IMR-90 (cell line): Measurements from ENCODE around the gene EXT2. TPM values are rescaled to one million over a fixed set of nuclear protein-coding genes. Genes with fewer than 3 reads are reported as not detected.

ENCODE experiments used
- ATAC-seq: fragments of 200-7000 bp; cut with Tn5 transposase; 2 replicates; pipeline ENCODE4 v1.9.1; 2020; ENCODE audit warnings: low read depth, mild to moderate bottlenecking, moderate library complexity
- BruUV-seq: library from RNA; stranded (reverse); fragments of 400-500 nt; replicated peaks from 2 replicates; lab custom pipeline; 2021; lab: Mats Ljungman, UMichigan
- CTCF ChIA-PET: fragments of 300-600 bp; formaldehyde crosslinking; extraction: SDS; loops from one replicate; lab custom pipeline; 2021; ENCODE audit warnings: antibody characterized with exemption; lab: Yijun Ruan, JAX
- POLR2A ChIA-PET: fragments of 300-600 bp; sonication (Branson Sonifier 250); formaldehyde crosslinking; loops from one replicate; lab custom pipeline; 2022; ENCODE audit warnings: antibody characterized with exemption; ENCODE audit not compliant: unreplicated experiment; lab: Charles Lee
- DNase-seq: peaks from one replicate; pipeline ENCODE4 v3.0.0; 2013
- H2AFZ ChIP-seq: replicated peaks from 2 replicates; pipeline ENCODE3; 2013; ENCODE audit warnings: low read length, mild to moderate bottlenecking; ENCODE audit not compliant: poor library complexity
- H2AK5ac ChIP-seq: 2 replicates; pipeline ENCODE4 v1.6.1; 2013; ENCODE audit warnings: low read depth, low read length, inconsistent platforms
- H2AK9ac ChIP-seq: replicated peaks from 2 replicates; pipeline ENCODE3; 2013; ENCODE audit warnings: mild to moderate bottlenecking, low read depth, low read length, moderate library complexity; ENCODE audit not compliant: poor library complexity
- H2BK120ac ChIP-seq: 2 replicates; pipeline ENCODE4 v1.6.1; 2013; ENCODE audit warnings: low read depth, low read length, inconsistent platforms
- H2BK15ac ChIP-seq: 3 replicates; pipeline ENCODE4 v1.6.1; 2013; ENCODE audit warnings: low read depth, low read length, inconsistent platforms
- H2BK20ac ChIP-seq: 2 replicates; pipeline ENCODE4 v1.6.1; 2013; ENCODE audit warnings: low read depth, mild to moderate bottlenecking, inconsistent platforms, low read length, moderate library complexity
- H2BK5ac ChIP-seq: 2 replicates; pipeline ENCODE4 v1.6.1; 2013; ENCODE audit warnings: mild to moderate bottlenecking, low read depth, low read length, inconsistent platforms; ENCODE audit not compliant: poor library complexity, severe bottlenecking
- H3K14ac ChIP-seq: replicated peaks from 2 replicates; pipeline ENCODE4 v1.6.1; 2013; ENCODE audit warnings: low read depth, low read length, inconsistent platforms
- H3K18ac ChIP-seq: 2 replicates; pipeline ENCODE4 v1.6.1; 2013; ENCODE audit warnings: low read depth, low read length, control low read depth
- H3K23ac ChIP-seq: 2 replicates; pipeline ENCODE4 v1.6.1; 2013; ENCODE audit warnings: low read depth, low read length, inconsistent platforms
- H3K27ac ChIP-seq: 2 replicates; pipeline ENCODE4 v1.5.1; 2013; ENCODE audit warnings: mild to moderate bottlenecking, control low read depth, low read length; ENCODE audit not compliant: insufficient read depth
- H3K27me3 ChIP-seq: 2 replicates; pipeline ENCODE4 v1.6.1; 2013; ENCODE audit warnings: low read length; ENCODE audit not compliant: control insufficient read depth, insufficient read depth
- H3K36me3 ChIP-seq: 2 replicates; pipeline ENCODE4 v1.6.1; 2013; ENCODE audit warnings: low read length, mixed read lengths; ENCODE audit not compliant: control insufficient read depth, insufficient read depth
- H3K4ac ChIP-seq: 2 replicates; pipeline ENCODE4 v1.6.1; 2013; ENCODE audit warnings: low read depth, low read length, inconsistent platforms
- H3K4me1 ChIP-seq: 2 replicates; pipeline ENCODE4 v1.6.1; 2013; ENCODE audit warnings: low read length, mixed read lengths; ENCODE audit not compliant: control insufficient read depth, insufficient read depth
- H3K4me2 ChIP-seq: 2 replicates; pipeline ENCODE4 v1.6.1; 2013; ENCODE audit warnings: low read depth, mild to moderate bottlenecking, control low read depth, low read length, moderate library complexity
- H3K4me3 ChIP-seq: 2 replicates; pipeline ENCODE4 v1.5.1; 2013; ENCODE audit warnings: low read depth, mild to moderate bottlenecking, control low read depth, low read length, moderate library complexity; ENCODE audit not compliant: insufficient read depth
- H3K56ac ChIP-seq: 2 replicates; pipeline ENCODE4 v1.6.1; 2013; ENCODE audit warnings: low read length, inconsistent platforms; ENCODE audit not compliant: insufficient read depth; ENCODE audit errors: extremely low read depth
- H3K79me1 ChIP-seq, 2 experiments: 2 replicates each; pipeline ENCODE4 v1.6.1; 2013; ENCODE audit warnings: low read length in 2 of 2, inconsistent platforms in 1 of 2, low read depth in 1 of 2
- H3K9ac ChIP-seq: 2 replicates; pipeline ENCODE4 v1.6.1; 2013; ENCODE audit warnings: low read depth, low read length, control low read depth
- H3K9me1 ChIP-seq: 2 replicates; pipeline ENCODE4 v1.6.1; 2013; ENCODE audit warnings: low read length, inconsistent platforms; ENCODE audit not compliant: insufficient read depth
- H3K9me3 ChIP-seq: 2 replicates; pipeline ENCODE4 v1.6.1; 2013; ENCODE audit warnings: low read length; ENCODE audit not compliant: control insufficient read depth, insufficient read depth
- H4K20me1 ChIP-seq: 2 replicates; pipeline ENCODE4 v1.6.1; 2013; ENCODE audit warnings: low read length, inconsistent platforms; ENCODE audit not compliant: insufficient read depth
- H4K5ac ChIP-seq: 2 replicates; pipeline ENCODE4 v1.6.1; 2013; ENCODE audit warnings: mild to moderate bottlenecking, low read depth, low read length, control low read depth
- H4K8ac ChIP-seq, 2 experiments: 2 replicates each; pipeline ENCODE4 v1.6.1; 2013; ENCODE audit warnings: low read depth in 2 of 2, low read length in 2 of 2, control low read depth in 1 of 2, inconsistent platforms in 1 of 2
- H4K91ac ChIP-seq: 2 replicates; pipeline ENCODE4 v1.6.1; 2013; ENCODE audit warnings: low read depth, low read length, inconsistent platforms; ENCODE audit not compliant: insufficient read depth
- BHLHE40 ChIP-seq: fragments of 150-350 bp; IDR thresholded peaks from 2 replicates; pipeline ENCODE4 v1.6.1; 2016; ENCODE audit warnings: mild to moderate bottlenecking, low read depth, low read length
- CEBPB ChIP-seq: IDR thresholded peaks from 2 replicates; pipeline ENCODE4 v1.6.1; 2012; ENCODE audit warnings: low read depth, low read length, improper control_type of control experiment
- CTCF ChIP-seq: conservative IDR thresholded peaks from 2 replicates; pipeline ENCODE4 v1.5.1; 2012; ENCODE audit warnings: mild to moderate bottlenecking, low read depth, low read length, improper control_type of control experiment
- MAZ ChIP-seq: IDR thresholded peaks from 2 replicates; pipeline ENCODE4 v1.6.1; 2012; ENCODE audit warnings: low read depth, mild to moderate bottlenecking, low read length, improper control_type of control experiment, moderate library complexity, borderline replicate concordance
- MXI1 ChIP-seq: IDR thresholded peaks from 2 replicates; pipeline ENCODE4 v1.6.1; 2012; ENCODE audit warnings: low read depth, mild to moderate bottlenecking, low read length, moderate library complexity, borderline replicate concordance
- POLR2A ChIP-seq: IDR thresholded peaks from 2 replicates; pipeline ENCODE4 v1.6.1; 2012; ENCODE audit warnings: mild to moderate bottlenecking, low read depth, low read length
- RFX5 ChIP-seq: IDR thresholded peaks from 2 replicates; pipeline ENCODE4 v1.8.0; 2012; ENCODE audit warnings: low read depth, mild to moderate bottlenecking, low read length, moderate library complexity
- USF2 ChIP-seq: fragments of 150-350 bp; IDR thresholded peaks from 2 replicates; pipeline ENCODE4 v1.6.1; 2017; ENCODE audit warnings: mild to moderate bottlenecking, antibody characterized with exemption, low read length, low read depth
- WGBS, 2 experiments: methylation state at CpG; one replicate each; pipeline versions ENCODE4 v1.1.5 to v1.1.7; 2013; ENCODE audit warnings: missing lambda C conversion rate in 2 of 2; ENCODE audit not compliant: insufficient read length in 1 of 2; ENCODE audit errors: extremely low coverage in 2 of 2; 5-methylcytosine and 5-hydroxymethylcytosine counted together
- dilution Hi-C: fragments of 300-500 bp; cut with HindIII; formaldehyde crosslinking; loops from one replicate; pipeline ENCODE4 v1.14.3; 2018; ENCODE audit warnings: low sequenced_read_pairs; ENCODE audit not compliant: unreplicated experiment
- in situ Hi-C: fragments of 300-500 bp; cut with MboI; formaldehyde crosslinking; loops from 3 replicates; pipeline ENCODE4 v1.14.3; 2019; ENCODE audit warnings: low sequenced_read_pairs, inconsistent platforms, mixed read lengths
- intact Hi-C: fragments of 100-400 bp; cut with micrococcal nuclease; formaldehyde crosslinking; loops from 2 replicates; pipeline ENCODE4 v1.10.0; 2022
- polyA plus RNA-seq, 3 experiments: library from polyadenylated mRNA; depleted of rRNA; stranded (reverse); fragments of >200 nt; gene quantifications; 2 replicates each; pipeline ENCODE4 v1.2.3, GENCODE V29; 2012; ENCODE audit warnings: low replicate concordance in 1 of 3
- total RNA-seq: library from RNA; depleted of rRNA; stranded (reverse); fragments of >200 nt; gene quantifications from 2 replicates; pipeline ENCODE4 v1.2.3, GENCODE V29; 2012

Gene EXT2
- total and polyA plus RNA-seq, 2 of the 4 experiments (the other 2 are of a cell fraction) = 75.0 to 85.3 TPM

GRCh38 chr11:44065841-44066731, 29.4 kb upstream of the EXT2 start, which contains the start of gene ACCS:
Gene ACCS (plus strand): TSS chr11:44066270. CDS start chr11:44067628, 1,358 bp downstream.
- Histone ChIP-seq H3K36me3 (no peaks in the 10 kb centered on the region), H4K91ac (peak within 1 kb of the TSS; percentile 76), H3K4ac (peak within 1 kb of the TSS; percentile 90), H2BK20ac (0 out of 2 replicates have a peak within 1 kb of the TSS, but pooled peaks have one; percentile 11), H3K4me3 (peak within 1 kb of the TSS; percentile 57), H3K18ac (peak within 1 kb of the TSS; percentile 56), H3K27me3 (peaks cover 3% of the 10 kb centered on the region; the same call in 1 of the 2 replicates), H4K5ac (peak within 1 kb of the TSS; percentile 82), H3K9me1 (peaks cover 3% of the 10 kb centered on the region; the same call in 1 of the 2 replicates), H2AK5ac (no peak within 1 kb of the TSS), H3K4me1 (peaks cover 3% of the 10 kb centered on the region; the same call in 1 of the 2 replicates), H4K8ac (peak within 1 kb of the TSS; percentile 92 to 93), H3K56ac (peak within 1 kb of the TSS; percentile 81), H2AFZ (peak within 1 kb of the TSS; percentile 92), H4K20me1 (no peaks in the 10 kb centered on the region), H3K14ac (peak within 1 kb of the TSS; percentile 80), H2BK5ac (peak within 1 kb of the TSS; percentile 60), H3K9me3 (no peaks in the 10 kb centered on the region), H2AK9ac (peak within 1 kb of the TSS; percentile 81), H3K9ac (peak within 1 kb of the TSS; percentile 69), H3K4me2 (peak within 1 kb of the TSS; percentile 89), H2BK15ac (no peak within 1 kb of the TSS), H3K79me1 (no peaks in the 10 kb centered on the region; a peak in 1 of 4 replicates), H2BK120ac (peak within 1 kb of the TSS; percentile 54; the same call in 1 of the 2 replicates), H3K27ac (peak within 1 kb of the TSS; percentile 60), H3K23ac (peak within 1 kb of the TSS; percentile 75)
- intact Hi-C loops = no loop called here
- TF ChIP-seq RFX5 = no peak
- peak; percentile 68 for TF ChIP-seq BHLHE40
- no peak for TF ChIP-seq CEBPB
- TF ChIP-seq MXI1 = peak; percentile 31; the same call in 1 of the 2 replicates
- peak; percentile 69 for TF ChIP-seq CTCF
- peak; percentile 44; the same call in 1 of the 2 replicates for TF ChIP-seq MAZ
- 0 out of 2 replicates have a peak, but pooled peaks have one; percentile 62 for TF ChIP-seq POLR2A
- TF ChIP-seq USF2 = peak; percentile 85
- ATAC-seq (peak; percentile 98), DNase-seq (peak; percentile 87)
- ChIA-PET POLR2A (interaction anchor here (0.6 kb wide), 1 partner anchor 1645 kb away, joined by 6 read pairs; no protein-coding TSS in a partner anchor), CTCF (interaction anchor here (0.6 kb wide), 2 partner anchors 556 to 1036 kb away, joined by 4 to 6 read pairs; no protein-coding TSS in a partner anchor)
- dilution Hi-C loops = no loop called here
- WGBS, 2 experiments = 1% methylated on average over 26 of the region's 70 CpGs; no CpG with 5 or more reads in 1 of the 2 experiments
- in situ Hi-C loops = no loop called here
- no TSS peak for BruUV-seq
